ENCODE data around the gene DMTF1.

GRCh38 chr7:87107949-87108776 lies 44.1 kb upstream of the DMTF1 start:
- TF ChIP-seq CTCF (IDR thresholded peaks at IDR 0.05; ENCODE audit: insufficient read depth, low read length) (no peak), REST (IDR thresholded peaks at IDR 0.05; ENCODE audit: insufficient replicate concordance, low read depth) (no peak), POLR2AphosphoS5 (IDR thresholded peaks at IDR 0.05; ENCODE audit: low read depth) (no peak)

All from HL-60 (cell line).